Cardiac fibroblast (primary cell): ENCODE data around the gene SDCCAG8.

ENCODE experiments used
- DNase-seq, 2 donors: peaks; one replicate each; pipeline versions ENCODE4 v3.0.0 to v3.0.0-alpha.2; 2010; ENCODE audit warnings: low read depth in 2 of 2
- H3K4me3 ChIP-seq, 2 donors: replicated peaks in 1 of 2; 1 replicate in 1 of 2; 2 replicates in 1 of 2; pipeline ENCODE4 v1.5.1; 2011; ENCODE audit warnings: low read depth in 2 of 2, low read length in 2 of 2, mild to moderate bottlenecking in 2 of 2, moderate library complexity in 1 of 2
- TF ChIP-seq, protein P1 (sequence below): IDR thresholded peaks from one replicate; pipeline ENCODE4 v1.5.1; 2011; ENCODE audit warnings: low read depth, mild to moderate bottlenecking, low read length, inconsistent platforms

The SDCCAG8 gene

DNA sequence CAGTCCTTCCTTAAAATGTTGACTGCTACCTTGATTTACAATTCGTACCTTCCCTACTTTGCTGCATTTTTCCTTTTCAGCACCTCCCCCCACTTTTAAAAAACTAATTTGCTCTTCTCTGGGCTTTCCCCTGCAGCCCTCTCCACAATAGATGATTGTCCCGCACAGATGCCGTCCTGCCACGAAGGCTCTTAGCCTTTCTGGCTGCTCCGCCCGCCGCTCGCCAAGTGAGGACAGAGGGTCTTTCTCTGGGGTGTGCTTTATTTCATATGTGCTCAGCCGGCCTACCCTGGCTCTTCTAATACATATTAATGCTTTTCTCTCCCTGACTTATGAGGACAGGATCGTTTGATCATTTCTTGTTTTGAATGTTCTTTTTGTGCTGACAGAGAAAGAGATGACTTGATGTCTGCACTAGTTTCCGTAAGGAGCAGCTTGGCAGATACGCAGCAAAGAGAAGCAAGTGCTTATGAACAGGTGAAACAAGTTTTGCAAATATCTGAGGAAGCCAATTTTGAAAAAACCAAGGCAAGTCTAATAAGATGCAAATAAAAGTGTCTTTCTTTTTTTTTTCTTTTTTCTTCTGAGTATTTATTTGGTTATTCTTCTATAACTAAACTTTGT lies 60.6 kb downstream of the SDCCAG8 start:
- H3K4me3 ChIP-seq: no peak overlapping the region
- TF ChIP-seq, protein P1, sequence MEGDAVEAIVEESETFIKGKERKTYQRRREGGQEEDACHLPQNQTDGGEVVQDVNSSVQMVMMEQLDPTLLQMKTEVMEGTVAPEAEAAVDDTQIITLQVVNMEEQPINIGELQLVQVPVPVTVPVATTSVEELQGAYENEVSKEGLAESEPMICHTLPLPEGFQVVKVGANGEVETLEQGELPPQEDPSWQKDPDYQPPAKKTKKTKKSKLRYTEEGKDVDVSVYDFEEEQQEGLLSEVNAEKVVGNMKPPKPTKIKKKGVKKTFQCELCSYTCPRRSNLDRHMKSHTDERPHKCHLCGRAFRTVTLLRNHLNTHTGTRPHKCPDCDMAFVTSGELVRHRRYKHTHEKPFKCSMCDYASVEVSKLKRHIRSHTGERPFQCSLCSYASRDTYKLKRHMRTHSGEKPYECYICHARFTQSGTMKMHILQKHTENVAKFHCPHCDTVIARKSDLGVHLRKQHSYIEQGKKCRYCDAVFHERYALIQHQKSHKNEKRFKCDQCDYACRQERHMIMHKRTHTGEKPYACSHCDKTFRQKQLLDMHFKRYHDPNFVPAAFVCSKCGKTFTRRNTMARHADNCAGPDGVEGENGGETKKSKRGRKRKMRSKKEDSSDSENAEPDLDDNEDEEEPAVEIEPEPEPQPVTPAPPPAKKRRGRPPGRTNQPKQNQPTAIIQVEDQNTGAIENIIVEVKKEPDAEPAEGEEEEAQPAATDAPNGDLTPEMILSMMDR: no peak
- no peak for DNase-seq

DNA sequence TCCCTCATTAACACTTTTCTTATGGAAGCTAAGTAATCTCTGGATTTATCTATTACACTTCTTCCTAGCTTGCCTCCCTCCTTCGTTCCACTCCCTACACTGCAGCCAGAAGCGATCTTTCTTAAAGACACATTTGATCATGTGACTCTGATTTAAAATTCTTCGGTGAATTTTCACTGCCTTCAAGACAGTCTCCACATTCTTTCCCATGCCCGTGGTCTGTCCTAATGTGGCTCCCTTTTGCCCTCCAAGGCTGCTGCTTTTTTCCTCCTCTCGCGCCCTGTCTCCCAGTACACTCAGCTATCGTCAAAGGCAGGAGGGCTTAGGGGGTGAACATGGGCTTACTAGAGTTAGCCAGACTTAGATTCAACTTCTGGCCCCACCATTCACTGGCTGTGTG lies 64.4 kb downstream of the SDCCAG8 start:
- no peak for DNase-seq
- H3K4me3 ChIP-seq: no peak overlapping the region
- TF ChIP-seq, protein P1: no peak

DNA sequence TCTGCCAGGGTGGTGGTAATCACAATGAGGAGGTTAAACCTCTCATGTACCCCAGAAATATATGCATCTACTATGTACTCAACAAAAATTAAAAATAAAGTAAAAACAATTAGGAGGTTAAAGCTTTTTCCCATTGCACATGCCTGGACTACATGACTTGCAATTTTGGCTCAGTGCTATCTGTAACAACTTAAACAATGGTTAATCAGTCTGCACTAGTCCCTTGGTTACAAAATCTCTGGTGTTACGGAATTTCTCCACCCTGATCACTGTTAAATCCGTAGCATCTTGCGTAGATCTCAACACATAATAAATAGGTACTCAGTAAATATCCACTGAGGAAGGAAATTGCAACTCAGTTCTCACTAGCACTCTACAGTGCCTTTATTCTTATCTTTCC lies 66.5 kb downstream of the SDCCAG8 start:
- peak in 1 of 2 donors; percentile 43 for DNase-seq
- TF ChIP-seq, protein P1: no peak
- H3K4me3 ChIP-seq: no peak overlapping the region

DNA sequence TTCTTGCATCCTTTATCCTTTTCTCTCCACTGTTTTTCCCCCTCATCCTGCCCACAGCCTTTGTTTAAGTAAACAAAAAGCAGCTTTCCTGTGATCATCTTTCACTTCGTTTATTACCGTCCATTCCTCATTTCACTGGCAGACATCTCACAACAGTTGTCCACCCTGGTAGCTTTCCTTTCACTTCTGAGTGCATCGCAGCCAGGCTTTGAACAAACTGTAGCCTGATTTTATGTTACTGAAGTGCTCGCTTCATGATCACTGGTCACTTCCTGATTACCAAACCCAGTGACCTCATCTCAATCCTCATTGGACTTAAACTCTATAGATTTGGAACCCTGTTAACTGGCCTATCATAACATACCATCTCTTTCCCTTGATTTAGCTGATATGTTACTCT lies 67.7 kb downstream of the SDCCAG8 start:
- DNase-seq: peak in 1 of 2 donors; percentile 26
- TF ChIP-seq, protein P1: no peak
- no peak overlapping the region for H3K4me3 ChIP-seq

DNA sequence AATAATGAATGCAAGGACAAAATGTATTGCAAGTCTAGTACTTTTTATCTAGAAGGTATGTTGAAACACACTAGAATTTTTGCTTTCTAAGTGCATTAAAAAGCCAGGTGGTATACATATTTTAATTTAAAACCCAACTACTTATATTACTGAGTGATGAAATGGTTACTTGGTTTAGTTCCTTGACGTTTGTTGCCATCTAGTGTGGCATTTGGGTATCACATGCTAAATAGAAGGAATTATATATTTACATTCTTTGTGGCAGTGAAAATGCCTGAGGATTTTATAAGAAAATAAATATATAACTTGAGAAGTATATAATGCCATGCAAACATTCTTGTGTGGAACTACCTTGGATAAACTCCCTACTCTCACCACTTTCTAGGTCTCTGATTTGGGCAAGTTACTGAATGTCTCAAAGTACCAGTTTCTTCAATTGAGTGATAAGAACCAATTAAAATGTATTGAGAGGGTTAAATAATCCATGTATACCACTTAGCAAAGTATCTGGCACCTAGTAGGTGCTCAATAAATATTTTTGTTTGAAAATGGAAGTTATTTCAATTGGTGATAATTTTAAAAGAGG lies 69.6 kb downstream of the SDCCAG8 start:
- TF ChIP-seq, protein P1: peak; percentile 69
- no peak overlapping the region for H3K4me3 ChIP-seq
- DNase-seq: peak; percentile 77 to 85

DNA sequence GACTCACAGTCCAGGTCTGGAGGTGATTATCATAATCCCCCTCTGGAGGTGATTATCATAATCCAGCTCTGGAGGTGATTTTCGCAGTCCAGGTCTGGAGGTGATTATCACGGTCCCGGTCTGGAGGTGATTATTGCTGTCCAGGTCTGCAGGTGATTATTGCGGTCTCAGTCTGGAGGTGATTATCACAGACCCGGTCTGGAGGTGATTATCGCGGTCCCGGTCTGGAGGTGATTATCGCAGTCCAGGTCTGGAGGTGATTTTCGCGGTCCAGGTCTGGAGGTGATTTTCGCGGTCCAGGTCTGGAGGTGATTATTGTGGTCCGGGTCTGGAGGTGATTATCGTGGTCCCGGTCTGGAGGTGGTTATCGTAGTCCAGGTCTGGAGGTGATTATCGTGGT lies 76.6 kb downstream of the SDCCAG8 start:
- TF ChIP-seq, protein P1: no peak
- no peak for DNase-seq
- H3K4me3 ChIP-seq: no peak overlapping the region
